HG03135 (cell line): ENCODE data around the gene CITED4.

Experiments used
- ATAC-seq: cut with Tn5 transposase; IDR thresholded peaks from one replicate; pipeline ENCODE4 v1.9.1; 2021; ENCODE audit warnings: mild to moderate bottlenecking, moderate library complexity; ENCODE audit not compliant: unreplicated experiment

CITED4 gene

GRCh38 chr1:40887012-40887378, 24.8 kb upstream of the CITED4 start:
- ATAC-seq: no peak

- no peak for ATAC-seq
Observed at GRCh38 chr1:40886318-40887011, 24.3 kb upstream of the CITED4 start.

- ATAC-seq: no peak
Observed at GRCh38 chr1:40884055-40884795, 22.1 kb upstream of the CITED4 start.

- ATAC-seq: no peak
Observed at GRCh38 chr1:40880813-40881549, 18.8 kb upstream of the CITED4 start.

GRCh38 chr1:40879482-40880175, 17.5 kb upstream of the CITED4 start:
- ATAC-seq: no peak

DNA sequence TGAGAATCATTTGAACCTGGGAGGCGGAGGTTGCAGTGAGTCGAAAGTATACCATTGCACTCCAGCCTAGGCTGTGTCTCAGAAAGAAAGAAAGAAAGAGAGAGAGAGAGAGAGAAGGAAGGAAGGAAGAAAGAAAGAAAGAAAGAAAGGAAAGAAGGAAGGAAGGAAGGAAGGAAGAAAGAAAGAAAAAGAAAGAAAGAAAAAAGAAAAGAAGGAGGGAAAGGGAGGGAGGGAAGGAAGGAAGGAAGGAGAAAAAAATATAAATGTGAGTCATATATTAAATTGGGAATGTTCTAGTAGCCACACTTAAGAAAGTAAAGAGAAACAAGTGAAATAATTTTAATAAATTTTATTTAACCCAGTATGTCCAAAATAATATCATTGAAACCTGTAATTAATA, 16.7 kb upstream of the CITED4 start:
- no peak for ATAC-seq

DNA sequence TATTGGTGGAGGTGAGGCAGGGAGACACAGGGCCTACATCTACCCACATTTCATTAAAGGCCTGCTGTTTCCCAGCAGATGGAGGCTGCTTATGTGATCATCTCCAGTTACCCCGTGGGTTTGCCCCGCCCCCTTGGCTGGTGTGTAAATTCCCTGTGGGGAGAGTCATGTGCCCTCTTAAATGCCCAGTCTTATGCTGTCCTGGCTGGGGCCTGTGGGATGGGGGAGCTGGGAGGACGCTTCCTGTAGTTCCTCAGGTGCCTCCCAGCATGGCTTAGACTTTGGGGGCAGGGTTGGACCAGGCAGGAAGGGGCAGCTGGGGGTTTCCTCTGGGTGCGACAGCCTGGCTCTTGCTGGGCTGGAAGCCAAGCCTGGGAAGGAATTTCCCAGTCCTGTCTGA, 15.5 kb upstream of the CITED4 start:
- ATAC-seq: no peak

GRCh38 chr1:40876891-40877290, 14.7 kb upstream of the CITED4 start:
- no peak for ATAC-seq

- no peak for ATAC-seq
Observed at GRCh38 chr1:40876436-40876761, 14.2 kb upstream of the CITED4 start.

DNA sequence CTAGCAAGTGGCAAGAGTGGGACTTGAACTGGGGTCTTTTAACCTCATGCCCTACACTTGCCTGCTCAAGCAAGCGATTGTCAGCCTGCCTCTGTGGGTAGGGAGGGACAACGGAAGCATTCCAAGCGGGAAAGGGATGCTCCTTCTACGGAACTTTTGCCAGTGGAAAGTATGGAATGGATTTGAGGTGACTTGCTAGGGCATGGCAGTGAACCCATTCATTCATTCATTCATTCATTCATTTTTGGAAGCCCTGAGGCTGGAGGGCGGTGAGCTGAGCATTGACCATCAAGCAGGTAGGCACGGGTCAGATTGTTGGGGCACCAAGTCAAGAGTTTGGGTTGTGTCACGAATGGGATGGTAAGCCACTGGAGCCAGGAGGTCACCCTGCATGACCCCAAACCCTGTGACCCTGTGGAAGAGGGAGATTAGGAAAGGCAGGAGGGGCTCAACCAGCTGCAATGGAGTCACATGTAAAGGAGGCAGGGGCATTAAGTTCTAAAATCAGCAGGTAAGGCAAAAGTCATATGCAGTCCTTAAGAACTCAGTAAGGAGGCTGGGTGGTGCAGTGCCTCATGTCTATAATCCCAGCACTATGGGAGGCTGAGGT, 11.8 kb upstream of the CITED4 start:
- ATAC-seq: no peak

DNA sequence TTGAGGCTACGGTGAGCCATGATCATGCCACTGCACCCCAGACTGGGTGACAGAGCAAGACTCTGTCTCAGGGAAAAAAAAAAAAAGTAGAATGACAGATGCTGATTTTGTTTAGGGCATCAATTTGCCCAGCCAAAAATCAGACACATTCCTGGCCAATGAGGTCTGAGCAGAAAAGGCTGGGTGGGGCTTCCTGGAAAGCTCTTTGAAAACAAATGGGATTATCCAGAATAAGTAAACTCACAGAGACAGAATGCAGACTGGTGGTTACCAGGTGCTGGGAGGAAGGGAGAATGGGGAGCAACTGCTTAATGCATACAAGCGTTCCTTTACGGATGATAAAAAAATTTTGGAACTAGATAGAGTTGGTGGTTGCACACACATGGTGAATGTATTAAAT, 10.1 kb upstream of the CITED4 start:
- no peak for ATAC-seq

DNA sequence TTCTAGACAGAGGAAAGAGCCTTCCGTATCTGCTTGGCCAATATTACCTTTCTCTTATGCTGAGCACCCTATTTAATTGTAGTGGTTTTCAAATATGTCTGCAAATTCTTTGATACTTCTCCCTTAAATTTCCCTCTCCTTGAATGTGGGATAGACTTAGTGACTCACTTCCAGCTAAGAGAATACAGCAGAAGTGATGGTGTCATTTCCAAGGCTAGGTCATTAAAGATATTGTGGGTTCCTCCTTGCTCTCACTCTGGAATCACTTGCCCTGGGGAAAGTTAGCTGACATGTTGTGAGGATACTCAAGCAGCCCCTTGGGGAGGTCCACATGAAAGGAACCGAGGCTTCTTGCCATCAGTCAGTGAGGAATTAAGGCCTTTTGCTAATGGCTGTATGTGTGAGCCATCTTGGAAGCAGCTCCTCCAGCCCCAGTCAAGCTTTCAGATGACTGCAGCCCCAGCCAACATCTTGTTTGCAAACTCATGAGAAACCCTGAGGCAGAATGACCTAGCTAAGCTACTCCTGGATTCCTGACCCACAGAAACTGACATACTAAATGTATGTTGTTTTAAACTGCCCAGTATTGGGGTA, 8.1 kb upstream of the CITED4 start:
- no peak for ATAC-seq

GRCh38 chr1:40868051-40868723, 6.0 kb upstream of the CITED4 start:
- no peak for ATAC-seq

GRCh38 chr1:40861224-40862003, 749 bp downstream of the CITED4 start:
- no peak for ATAC-seq

GRCh38 chr1:40860706-40861223, 1.4 kb downstream of the CITED4 start:
- no peak for ATAC-seq

GRCh38 chr1:40858856-40859416, 3.2 kb downstream of the CITED4 start:
- no peak for ATAC-seq

DNA sequence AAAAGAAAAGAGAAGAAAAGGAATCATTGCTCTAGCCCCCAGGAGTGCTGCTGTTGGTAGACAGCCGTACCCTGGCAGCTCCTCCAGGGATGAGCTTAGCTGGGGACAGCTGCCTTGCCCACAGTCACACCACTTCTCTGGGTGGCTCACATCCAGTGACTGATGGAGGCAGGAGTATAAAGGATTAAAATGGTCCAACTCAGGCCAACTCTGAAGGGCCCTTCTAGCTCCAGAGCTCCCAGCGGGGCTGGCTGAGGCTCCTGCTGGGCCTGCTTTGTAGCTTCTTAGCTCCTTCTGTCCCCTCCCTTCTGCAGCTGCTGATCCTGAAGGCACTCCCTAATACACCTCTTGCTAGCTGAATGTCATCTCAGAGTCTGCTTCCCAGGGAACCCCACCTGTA, 4.4 kb downstream of the CITED4 start:
- ATAC-seq: no peak

DNA sequence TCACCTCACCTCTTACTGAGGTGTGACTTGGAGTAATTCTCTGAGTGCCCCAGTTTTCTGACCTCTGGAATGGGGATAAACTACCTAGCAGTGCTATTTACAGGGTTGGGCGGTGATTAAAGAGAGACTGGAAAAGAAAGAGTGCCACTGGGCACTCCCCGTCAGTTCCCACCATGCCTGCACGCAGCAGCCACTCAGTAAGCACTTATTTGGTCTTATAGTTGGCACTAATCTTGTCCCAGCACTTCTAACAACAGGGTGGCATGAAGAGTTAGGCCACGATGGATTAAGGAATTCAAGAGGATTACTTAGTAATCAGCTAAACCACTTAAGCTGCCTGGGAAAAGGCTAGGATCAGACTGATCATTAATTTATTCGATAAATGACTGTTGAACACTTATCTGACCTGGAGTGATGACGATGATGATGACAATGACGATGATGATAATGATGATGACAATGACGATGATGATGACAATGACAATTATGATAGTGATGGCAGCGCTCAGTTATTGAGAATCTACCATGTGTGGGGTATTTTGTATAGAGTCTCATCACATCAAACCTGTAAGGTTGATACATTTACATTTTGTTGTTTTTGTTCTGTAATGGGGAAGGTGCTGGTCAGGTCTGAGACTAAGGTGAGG, 5.4 kb downstream of the CITED4 start:
- no peak for ATAC-seq
